Prostate gland (tissue), 2 donors: ENCODE results near the gene RND3.

Experiments used
- POLR2A ChIP-seq: fragments of 450-650 bp; IDR thresholded peaks from one replicate; pipeline ENCODE4 v1.6.1; 2016; ENCODE audit warnings: antibody characterized with exemption, mild to moderate bottlenecking
- TF ChIP-seq, protein P1 (sequence below), 4 experiments: fragments of 200-600 bp in 2 of 4; fragments of 450-650 bp in 2 of 4; sonication (generic) in 2 of 4; IDR thresholded peaks; 1 replicate in 3 of 4; 2 replicates in 1 of 4; pipeline ENCODE4 v1.5.1; 2016 to 2019; ENCODE audit warnings: antibody characterized with exemption in 4 of 4, mild to moderate bottlenecking in 2 of 4, moderate library complexity in 2 of 4

GRCh38 chr2:150466741-150467620, 20.5 kb downstream of the RND3 start:
- TF ChIP-seq, protein P1, sequence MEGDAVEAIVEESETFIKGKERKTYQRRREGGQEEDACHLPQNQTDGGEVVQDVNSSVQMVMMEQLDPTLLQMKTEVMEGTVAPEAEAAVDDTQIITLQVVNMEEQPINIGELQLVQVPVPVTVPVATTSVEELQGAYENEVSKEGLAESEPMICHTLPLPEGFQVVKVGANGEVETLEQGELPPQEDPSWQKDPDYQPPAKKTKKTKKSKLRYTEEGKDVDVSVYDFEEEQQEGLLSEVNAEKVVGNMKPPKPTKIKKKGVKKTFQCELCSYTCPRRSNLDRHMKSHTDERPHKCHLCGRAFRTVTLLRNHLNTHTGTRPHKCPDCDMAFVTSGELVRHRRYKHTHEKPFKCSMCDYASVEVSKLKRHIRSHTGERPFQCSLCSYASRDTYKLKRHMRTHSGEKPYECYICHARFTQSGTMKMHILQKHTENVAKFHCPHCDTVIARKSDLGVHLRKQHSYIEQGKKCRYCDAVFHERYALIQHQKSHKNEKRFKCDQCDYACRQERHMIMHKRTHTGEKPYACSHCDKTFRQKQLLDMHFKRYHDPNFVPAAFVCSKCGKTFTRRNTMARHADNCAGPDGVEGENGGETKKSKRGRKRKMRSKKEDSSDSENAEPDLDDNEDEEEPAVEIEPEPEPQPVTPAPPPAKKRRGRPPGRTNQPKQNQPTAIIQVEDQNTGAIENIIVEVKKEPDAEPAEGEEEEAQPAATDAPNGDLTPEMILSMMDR (IDR thresholded peaks at IDR 0.05), result no peak
- TF ChIP-seq POLR2A, result no peak
